ENCODE results near the gene HNRNPU. TPM values are rescaled to one million over a fixed set of nuclear protein-coding genes. Genes with fewer than 3 reads are reported as not detected.

Gene HNRNPU
- total and polyA plus RNA-seq, 2 experiments from 2014 or later, result 422 to 687 TPM

- DNase-seq (ENCODE audit: low spot score) (no peak), ATAC-seq (no peak)
- H3K4me3 ChIP-seq, result no peak overlapping the region
- no peak overlapping the region for H3K4me2 ChIP-seq
- no peaks in the 10 kb centered on the region; the same call in 1 of the 2 replicates for H3K36me3 ChIP-seq (ENCODE audit: insufficient read depth)
- no peak overlapping the region for H3K27ac ChIP-seq (ENCODE audit: low read depth)
- no peaks in the 10 kb centered on the region; the same call in 2 of the 3 replicates for H3K9me3 Mint-ChIP-seq
- no peaks in the 10 kb centered on the region for H3K27me3 ChIP-seq (ENCODE audit: insufficient read depth)
- no peaks in the 10 kb centered on the region for H3F3A ChIP-seq (replicated peaks; ENCODE audit: low read depth)
- no peaks in the 10 kb centered on the region for H3K9me2 ChIP-seq (ENCODE audit: insufficient read depth)
- peaks cover 18% of the 10 kb centered on the region for H3K4me1 Mint-ChIP-seq
- H3K27ac Mint-ChIP-seq, result no peak overlapping the region
- peaks cover 14% of the 10 kb centered on the region for H3K4me1 ChIP-seq (ENCODE audit: insufficient read depth)
- no peaks in the 10 kb centered on the region; the same call in 1 of the 2 replicates for H3K79me2 ChIP-seq (replicated peaks; ENCODE audit: insufficient read depth)
- TF ChIP-seq ZNF114 (CRISPR knock-in tag; IDR thresholded peaks at IDR 0.05), result no peak
- no peak for TF ChIP-seq REST (IDR thresholded peaks at IDR 0.05; ENCODE audit: unreplicated experiment)
- no peak for TF ChIP-seq ZNF331 (CRISPR knock-in tag; IDR thresholded peaks at IDR 0.05; ENCODE audit: low read depth)
- no peak for TF ChIP-seq EZH2phosphoT487 (IDR thresholded peaks at IDR 0.05; ENCODE audit: unreplicated experiment)
- TF ChIP-seq, protein P1, sequence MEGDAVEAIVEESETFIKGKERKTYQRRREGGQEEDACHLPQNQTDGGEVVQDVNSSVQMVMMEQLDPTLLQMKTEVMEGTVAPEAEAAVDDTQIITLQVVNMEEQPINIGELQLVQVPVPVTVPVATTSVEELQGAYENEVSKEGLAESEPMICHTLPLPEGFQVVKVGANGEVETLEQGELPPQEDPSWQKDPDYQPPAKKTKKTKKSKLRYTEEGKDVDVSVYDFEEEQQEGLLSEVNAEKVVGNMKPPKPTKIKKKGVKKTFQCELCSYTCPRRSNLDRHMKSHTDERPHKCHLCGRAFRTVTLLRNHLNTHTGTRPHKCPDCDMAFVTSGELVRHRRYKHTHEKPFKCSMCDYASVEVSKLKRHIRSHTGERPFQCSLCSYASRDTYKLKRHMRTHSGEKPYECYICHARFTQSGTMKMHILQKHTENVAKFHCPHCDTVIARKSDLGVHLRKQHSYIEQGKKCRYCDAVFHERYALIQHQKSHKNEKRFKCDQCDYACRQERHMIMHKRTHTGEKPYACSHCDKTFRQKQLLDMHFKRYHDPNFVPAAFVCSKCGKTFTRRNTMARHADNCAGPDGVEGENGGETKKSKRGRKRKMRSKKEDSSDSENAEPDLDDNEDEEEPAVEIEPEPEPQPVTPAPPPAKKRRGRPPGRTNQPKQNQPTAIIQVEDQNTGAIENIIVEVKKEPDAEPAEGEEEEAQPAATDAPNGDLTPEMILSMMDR (conservative IDR thresholded peaks at IDR 0.05; ENCODE audit: low read depth in 2 of 2), result no peak
- TF ChIP-seq EZH2 (IDR thresholded peaks at IDR 0.05; ENCODE audit: low read depth, unreplicated experiment), result no peak
- no peak for TF ChIP-seq STAT1 (IDR thresholded peaks at IDR 0.05; ENCODE audit: unreplicated experiment)
- TF ChIP-seq POLR2AphosphoS5 (IDR thresholded peaks at IDR 0.05; ENCODE audit: low read depth), result no peak
- TF ChIP-seq CREB1 (CRISPR knock-in tag; IDR thresholded peaks at IDR 0.05; ENCODE audit: low read depth), result no peak
- TF ChIP-seq, protein P2, sequence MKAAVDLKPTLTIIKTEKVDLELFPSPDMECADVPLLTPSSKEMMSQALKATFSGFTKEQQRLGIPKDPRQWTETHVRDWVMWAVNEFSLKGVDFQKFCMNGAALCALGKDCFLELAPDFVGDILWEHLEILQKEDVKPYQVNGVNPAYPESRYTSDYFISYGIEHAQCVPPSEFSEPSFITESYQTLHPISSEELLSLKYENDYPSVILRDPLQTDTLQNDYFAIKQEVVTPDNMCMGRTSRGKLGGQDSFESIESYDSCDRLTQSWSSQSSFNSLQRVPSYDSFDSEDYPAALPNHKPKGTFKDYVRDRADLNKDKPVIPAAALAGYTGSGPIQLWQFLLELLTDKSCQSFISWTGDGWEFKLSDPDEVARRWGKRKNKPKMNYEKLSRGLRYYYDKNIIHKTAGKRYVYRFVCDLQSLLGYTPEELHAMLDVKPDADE (IDR thresholded peaks at IDR 0.05), result no peak
- TF ChIP-seq NANOG (IDR thresholded peaks at IDR 0.05; ENCODE audit: borderline replicate concordance), result no peak
- TF ChIP-seq JUNB (IDR thresholded peaks at IDR 0.05; ENCODE audit: unreplicated experiment), result no peak
- TF ChIP-seq, protein P3, sequence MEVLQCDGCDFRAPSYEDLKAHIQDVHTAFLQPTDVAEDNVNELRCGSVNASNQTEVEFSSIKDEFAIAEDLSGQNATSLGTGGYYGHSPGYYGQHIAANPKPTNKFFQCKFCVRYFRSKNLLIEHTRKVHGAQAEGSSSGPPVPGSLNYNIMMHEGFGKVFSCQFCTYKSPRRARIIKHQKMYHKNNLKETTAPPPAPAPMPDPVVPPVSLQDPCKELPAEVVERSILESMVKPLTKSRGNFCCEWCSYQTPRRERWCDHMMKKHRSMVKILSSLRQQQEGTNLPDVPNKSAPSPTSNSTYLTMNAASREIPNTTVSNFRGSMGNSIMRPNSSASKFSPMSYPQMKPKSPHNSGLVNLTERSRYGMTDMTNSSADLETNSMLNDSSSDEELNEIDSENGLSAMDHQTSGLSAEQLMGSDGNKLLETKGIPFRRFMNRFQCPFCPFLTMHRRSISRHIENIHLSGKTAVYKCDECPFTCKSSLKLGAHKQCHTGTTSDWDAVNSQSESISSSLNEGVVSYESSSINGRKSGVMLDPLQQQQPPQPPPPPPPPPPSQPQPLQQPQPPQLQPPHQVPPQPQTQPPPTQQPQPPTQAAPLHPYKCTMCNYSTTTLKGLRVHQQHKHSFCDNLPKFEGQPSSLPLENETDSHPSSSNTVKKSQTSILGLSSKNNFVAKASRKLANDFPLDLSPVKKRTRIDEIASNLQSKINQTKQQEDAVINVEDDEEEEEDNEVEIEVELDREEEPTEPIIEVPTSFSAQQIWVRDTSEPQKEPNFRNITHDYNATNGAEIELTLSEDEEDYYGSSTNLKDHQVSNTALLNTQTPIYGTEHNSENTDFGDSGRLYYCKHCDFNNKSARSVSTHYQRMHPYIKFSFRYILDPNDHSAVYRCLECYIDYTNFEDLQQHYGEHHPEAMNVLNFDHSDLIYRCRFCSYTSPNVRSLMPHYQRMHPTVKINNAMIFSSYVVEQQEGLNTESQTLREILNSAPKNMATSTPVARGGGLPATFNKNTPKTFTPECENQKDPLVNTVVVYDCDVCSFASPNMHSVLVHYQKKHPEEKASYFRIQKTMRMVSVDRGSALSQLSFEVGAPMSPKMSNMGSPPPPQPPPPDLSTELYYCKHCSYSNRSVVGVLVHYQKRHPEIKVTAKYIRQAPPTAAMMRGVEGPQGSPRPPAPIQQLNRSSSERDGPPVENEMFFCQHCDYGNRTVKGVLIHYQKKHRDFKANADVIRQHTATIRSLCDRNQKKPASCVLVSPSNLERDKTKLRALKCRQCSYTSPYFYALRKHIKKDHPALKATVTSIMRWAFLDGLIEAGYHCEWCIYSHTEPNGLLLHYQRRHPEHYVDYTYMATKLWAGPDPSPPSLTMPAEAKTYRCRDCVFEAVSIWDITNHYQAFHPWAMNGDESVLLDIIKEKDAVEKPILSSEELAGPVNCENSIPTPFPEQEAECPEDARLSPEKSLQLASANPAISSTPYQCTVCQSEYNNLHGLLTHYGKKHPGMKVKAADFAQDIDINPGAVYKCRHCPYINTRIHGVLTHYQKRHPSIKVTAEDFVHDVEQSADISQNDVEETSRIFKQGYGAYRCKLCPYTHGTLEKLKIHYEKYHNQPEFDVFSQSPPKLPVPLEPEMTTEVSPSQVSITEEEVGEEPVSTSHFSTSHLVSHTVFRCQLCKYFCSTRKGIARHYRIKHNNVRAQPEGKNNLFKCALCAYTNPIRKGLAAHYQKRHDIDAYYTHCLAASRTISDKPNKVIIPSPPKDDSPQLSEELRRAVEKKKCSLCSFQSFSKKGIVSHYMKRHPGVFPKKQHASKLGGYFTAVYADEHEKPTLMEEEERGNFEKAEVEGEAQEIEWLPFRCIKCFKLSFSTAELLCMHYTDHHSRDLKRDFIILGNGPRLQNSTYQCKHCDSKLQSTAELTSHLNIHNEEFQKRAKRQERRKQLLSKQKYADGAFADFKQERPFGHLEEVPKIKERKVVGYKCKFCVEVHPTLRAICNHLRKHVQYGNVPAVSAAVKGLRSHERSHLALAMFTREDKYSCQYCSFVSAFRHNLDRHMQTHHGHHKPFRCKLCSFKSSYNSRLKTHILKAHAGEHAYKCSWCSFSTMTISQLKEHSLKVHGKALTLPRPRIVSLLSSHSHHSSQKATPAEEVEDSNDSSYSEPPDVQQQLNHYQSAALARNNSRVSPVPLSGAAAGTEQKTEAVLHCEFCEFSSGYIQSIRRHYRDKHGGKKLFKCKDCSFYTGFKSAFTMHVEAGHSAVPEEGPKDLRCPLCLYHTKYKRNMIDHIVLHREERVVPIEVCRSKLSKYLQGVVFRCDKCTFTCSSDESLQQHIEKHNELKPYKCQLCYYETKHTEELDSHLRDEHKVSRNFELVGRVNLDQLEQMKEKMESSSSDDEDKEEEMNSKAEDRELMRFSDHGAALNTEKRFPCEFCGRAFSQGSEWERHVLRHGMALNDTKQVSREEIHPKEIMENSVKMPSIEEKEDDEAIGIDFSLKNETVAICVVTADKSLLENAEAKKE (CRISPR knock-in tag; IDR thresholded peaks at IDR 0.05), result no peak
- H3K27me3 Mint-ChIP-seq (ENCODE audit: insufficient read depth, low read depth, poor library complexity), result peaks cover 5% of the 10 kb centered on the region
- no peak overlapping the region for H3K4me3 Mint-ChIP-seq
- no peaks in the 10 kb centered on the region for H4K20me1 ChIP-seq (replicated peaks; ENCODE audit: insufficient read depth)
- no peak overlapping the region for H2AFZ ChIP-seq
- H3K36me3 Mint-ChIP-seq (ENCODE audit: low read depth), result peaks cover 14% of the 10 kb centered on the region; the same call in 2 of the 3 replicates
Measured at GRCh38 chr1:244830639-244831038, 33.7 kb downstream of the HNRNPU start.

All from GM23338 (cell line).